ENCODE measurements around the gene PTPN2.

GRCh38 chr18:12929477-12930083 is 45.5 kb upstream of the PTPN2 start:
- TF ChIP-seq, protein P1, sequence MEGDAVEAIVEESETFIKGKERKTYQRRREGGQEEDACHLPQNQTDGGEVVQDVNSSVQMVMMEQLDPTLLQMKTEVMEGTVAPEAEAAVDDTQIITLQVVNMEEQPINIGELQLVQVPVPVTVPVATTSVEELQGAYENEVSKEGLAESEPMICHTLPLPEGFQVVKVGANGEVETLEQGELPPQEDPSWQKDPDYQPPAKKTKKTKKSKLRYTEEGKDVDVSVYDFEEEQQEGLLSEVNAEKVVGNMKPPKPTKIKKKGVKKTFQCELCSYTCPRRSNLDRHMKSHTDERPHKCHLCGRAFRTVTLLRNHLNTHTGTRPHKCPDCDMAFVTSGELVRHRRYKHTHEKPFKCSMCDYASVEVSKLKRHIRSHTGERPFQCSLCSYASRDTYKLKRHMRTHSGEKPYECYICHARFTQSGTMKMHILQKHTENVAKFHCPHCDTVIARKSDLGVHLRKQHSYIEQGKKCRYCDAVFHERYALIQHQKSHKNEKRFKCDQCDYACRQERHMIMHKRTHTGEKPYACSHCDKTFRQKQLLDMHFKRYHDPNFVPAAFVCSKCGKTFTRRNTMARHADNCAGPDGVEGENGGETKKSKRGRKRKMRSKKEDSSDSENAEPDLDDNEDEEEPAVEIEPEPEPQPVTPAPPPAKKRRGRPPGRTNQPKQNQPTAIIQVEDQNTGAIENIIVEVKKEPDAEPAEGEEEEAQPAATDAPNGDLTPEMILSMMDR (conservative IDR thresholded peaks at IDR 0.05; ENCODE audit: low read length), result no peak
- no peak for TF ChIP-seq EZH2phosphoT487 (IDR thresholded peaks at IDR 0.05; ENCODE audit: borderline replicate concordance, low read depth, low read length)
